Smooth muscle cell (in vitro differentiated cells): ENCODE data around the gene IQCF2. TPM values are rescaled to one million over a fixed set of nuclear protein-coding genes. Genes with fewer than 3 reads are reported as not detected.

Experiments used
- DNase-seq: peaks from one replicate; lab custom pipeline; 2025; ENCODE audit not compliant: unreplicated experiment; lab: John Stamatoyannopoulos, UW
- H2AFZ ChIP-seq: fragments of 200-600 bp; sonication (generic); 2 replicates; pipeline ENCODE4 v1.6.0; 2016; ENCODE audit warnings: antibody characterized with exemption, low read depth, mild to moderate bottlenecking
- H3F3A ChIP-seq: fragments of 200-600 bp; sonication (generic); 2 replicates; pipeline ENCODE4 v1.6.0; 2017; ENCODE audit warnings: antibody characterized with exemption, low read depth
- H3K27ac ChIP-seq: fragments of 200-600 bp; sonication (generic); 2 replicates; pipeline ENCODE4 v1.5.1; 2016; ENCODE audit warnings: low read depth, mild to moderate bottlenecking
- H3K27me3 ChIP-seq: fragments of 200-600 bp; sonication (generic); 2 replicates; pipeline ENCODE4 v1.6.1; 2016; ENCODE audit warnings: low read depth, mild to moderate bottlenecking
- H3K36me3 ChIP-seq: fragments of 200-600 bp; sonication (generic); 2 replicates; pipeline ENCODE4 v1.5.1; 2016; ENCODE audit warnings: low read depth
- H3K4me1 ChIP-seq: fragments of 200-600 bp; sonication (generic); 2 replicates; pipeline ENCODE4 v1.5.1; 2016; ENCODE audit warnings: low read depth
- H3K4me2 ChIP-seq: fragments of 200-600 bp; sonication (generic); 2 replicates; pipeline ENCODE4 v1.6.0; 2016; ENCODE audit warnings: mild to moderate bottlenecking
- H3K4me3 ChIP-seq: fragments of 200-600 bp; sonication (generic); 2 replicates; pipeline ENCODE4 v1.5.1; 2016; ENCODE audit warnings: mild to moderate bottlenecking
- H3K79me2 ChIP-seq: fragments of 200-600 bp; sonication (generic); 2 replicates; pipeline ENCODE4 v1.6.0; 2016; ENCODE audit warnings: low read depth, mild to moderate bottlenecking
- H3K9ac ChIP-seq: fragments of 200-600 bp; sonication (generic); 2 replicates; pipeline ENCODE4 v1.6.0; 2016; ENCODE audit warnings: low read depth
- H3K9me3 ChIP-seq: fragments of 200-600 bp; sonication (generic); replicated peaks from 2 replicates; pipeline ENCODE4 v1.5.1; 2016; ENCODE audit warnings: low read depth
- H4K20me1 ChIP-seq: fragments of 200-600 bp; sonication (generic); 2 replicates; pipeline ENCODE4 v1.6.0; 2016; ENCODE audit warnings: low read depth
- CTCF ChIP-seq: fragments of 200-600 bp; sonication (generic); IDR thresholded peaks from 2 replicates; pipeline ENCODE4 v1.5.1; 2017; ENCODE audit warnings: borderline replicate concordance, mild to moderate bottlenecking, antibody characterized with exemption; ENCODE audit not compliant: insufficient read depth, poor library complexity, severe bottlenecking
- WGBS: methylation state at CpG from one replicate; pipeline ENCODE4 v1.1.7; 2016; ENCODE audit warnings: low lambda C conversion rate; 5-methylcytosine and 5-hydroxymethylcytosine counted together
- polyA plus RNA-seq: library from polyadenylated mRNA; unstranded; fragments of >200 nt; fragmentation: Nextera tagmentation; extraction: Ambion mirVana; gene quantifications from 2 replicates; pipeline ENCODE4 v1.2.1, GENCODE V29; 2016
- total RNA-seq: library from RNA; depleted of rRNA; stranded (reverse); fragments of >200 nt; gene quantifications from 2 replicates; pipeline ENCODE4 v1.2.3, GENCODE V29; 2014

IQCF2 gene
- not detected in 2 replicates for total RNA-seq
- not detected in 2 replicates for polyA plus RNA-seq

DNA sequence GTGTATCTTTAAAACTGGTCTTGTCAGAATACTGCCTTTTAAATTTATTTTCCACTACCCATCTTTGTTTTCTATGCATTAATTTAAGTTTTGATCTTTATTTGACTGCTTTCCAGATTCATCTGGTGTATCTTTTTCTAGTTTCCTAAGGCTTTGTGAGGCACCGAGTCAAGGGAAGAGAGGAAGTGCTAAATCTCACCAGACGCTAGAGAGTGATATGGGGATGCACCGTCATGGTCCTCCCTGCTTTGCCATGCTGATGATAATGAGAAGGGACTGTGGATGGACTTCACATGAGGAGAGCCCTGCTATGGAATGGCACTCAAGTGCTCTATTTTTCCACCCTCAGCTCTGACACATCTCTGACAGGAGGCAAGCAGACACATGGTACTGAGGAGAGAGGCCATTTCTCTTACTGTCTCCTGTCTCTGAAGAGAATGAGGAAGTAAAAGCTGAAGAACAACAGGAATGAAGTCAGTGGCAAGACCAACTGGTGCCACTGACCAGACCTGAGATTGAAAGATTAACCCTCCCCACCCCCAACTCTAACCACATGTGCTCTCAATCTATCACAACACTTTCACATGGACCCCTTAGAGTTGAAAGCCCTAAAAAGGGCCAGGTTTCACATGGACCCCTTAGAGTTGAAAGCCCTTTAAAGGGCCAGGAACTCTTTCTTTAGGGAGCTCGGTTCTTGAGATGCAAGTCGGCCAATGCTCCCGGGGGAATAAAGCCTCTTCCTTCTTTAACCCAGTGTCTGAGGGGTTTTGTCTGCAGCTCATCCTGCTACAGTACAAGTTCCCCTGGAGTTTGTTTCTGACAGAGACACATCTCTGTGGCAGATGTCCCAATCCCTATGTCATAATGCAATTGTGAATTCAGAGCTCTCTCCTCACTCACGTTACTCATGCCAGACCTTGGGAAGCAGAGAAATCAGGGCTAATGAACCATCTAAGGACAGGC, at the start of gene IQCF2:
Gene IQCF2, plus strand, starts transcription at position 913 of the 963 bp plus-strand sequence. CDS start 52 bp downstream, outside the sequence.
- no peak within 1 kb of the TSS for H3K9ac ChIP-seq
- no peaks in the 10 kb centered on the region for H3K27me3 ChIP-seq
- no peak for TF ChIP-seq CTCF
- no peak within 1 kb of the TSS for H3K4me2 ChIP-seq
- no peaks in the 10 kb centered on the region for H3K79me2 ChIP-seq
- H3K4me1 ChIP-seq: no peaks in the 10 kb centered on the region
- no peaks in the 10 kb centered on the region for H4K20me1 ChIP-seq
- H3K4me3 ChIP-seq: no peak within 1 kb of the TSS
- no peaks in the 10 kb centered on the region for H3F3A ChIP-seq
- no peak for DNase-seq
- WGBS: 82% methylated on average over 7 of the region's 7 CpGs
- H3K9me3 ChIP-seq: no peaks in the 10 kb centered on the region
- H2AFZ ChIP-seq: no peak within 1 kb of the TSS
- H3K27ac ChIP-seq: no peak within 1 kb of the TSS
- no peaks in the 10 kb centered on the region for H3K36me3 ChIP-seq

DNA sequence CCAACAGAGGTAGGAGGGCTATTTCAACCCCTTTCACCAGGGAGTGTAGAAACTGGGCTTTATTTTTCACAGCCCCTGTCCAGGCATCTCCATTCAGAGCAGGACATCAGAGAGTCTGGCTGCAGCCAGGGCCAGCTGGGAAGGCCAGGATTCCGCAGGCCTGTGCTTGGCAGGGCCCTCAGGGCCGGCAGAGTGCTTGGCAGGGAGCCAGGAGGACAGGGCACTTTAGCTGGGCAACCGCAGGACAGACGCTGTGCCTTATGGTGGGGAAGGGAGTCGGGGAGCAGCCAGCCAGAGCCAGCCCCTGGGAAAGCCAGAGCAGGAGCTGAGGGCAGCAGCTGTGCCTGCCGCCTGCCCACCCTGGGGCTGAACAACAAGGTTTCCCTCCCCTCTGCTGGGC, 47.9 kb upstream of the IQCF2 start:
- H3K79me2 ChIP-seq: no peaks in the 10 kb centered on the region
- no peaks in the 10 kb centered on the region for H3K9me3 ChIP-seq
- no peak overlapping the region for H3K27ac ChIP-seq
- no peak for TF ChIP-seq CTCF
- no peaks in the 10 kb centered on the region for H3F3A ChIP-seq
- no peaks in the 10 kb centered on the region for H3K4me1 ChIP-seq
- H3K27me3 ChIP-seq: no peaks in the 10 kb centered on the region
- H3K4me2 ChIP-seq: no peak overlapping the region
- no peak overlapping the region for H3K9ac ChIP-seq
- no peaks in the 10 kb centered on the region for H3K36me3 ChIP-seq
- no peak for DNase-seq
- H2AFZ ChIP-seq: no peak overlapping the region
- H3K4me3 ChIP-seq: no peak overlapping the region
- H4K20me1 ChIP-seq: no peaks in the 10 kb centered on the region
- 84% methylated on average over 5 of the region's 6 CpGs for WGBS

GRCh38 chr3:51814034-51814433, 47.4 kb upstream of the IQCF2 start:
- no peak overlapping the region for H2AFZ ChIP-seq
- TF ChIP-seq CTCF: no peak

More at GRCh38 chr3:51814034-51814433, 47.4 kb upstream of the IQCF2 start:
- Histone ChIP-seq H3K4me1 (no peaks in the 10 kb centered on the region), H3F3A (no peaks in the 10 kb centered on the region), H3K9ac (no peak overlapping the region), H3K79me2 (no peaks in the 10 kb centered on the region), H4K20me1 (no peaks in the 10 kb centered on the region), H3K27me3 (no peaks in the 10 kb centered on the region), H3K27ac (no peak overlapping the region), H3K4me3 (no peak overlapping the region), H3K9me3 (no peaks in the 10 kb centered on the region), H3K36me3 (no peaks in the 10 kb centered on the region), H3K4me2 (no peak overlapping the region)
- DNase-seq: no peak
- WGBS: 88% methylated on average over 3 of the region's 3 CpGs
